PC-9 (cell line): ENCODE results near the gene CCDC12. TPM values are rescaled to one million over a fixed set of nuclear protein-coding genes. Genes with fewer than 3 reads are reported as not detected.

ENCODE experiments used
- BruUV-seq: library from RNA; stranded (reverse); fragments of 400-500 nt; replicated peaks from 2 replicates; lab custom pipeline; 2021; lab: Mats Ljungman, UMichigan
- CTCF ChIA-PET: fragments of 300-600 bp; sonication (Branson Sonifier 250); formaldehyde crosslinking; loops from one replicate; lab custom pipeline; 2022; ENCODE audit warnings: antibody characterized with exemption; lab: Charles Lee
- POLR2A ChIA-PET: fragments of 300-600 bp; sonication (Branson Sonifier 250); formaldehyde crosslinking; loops from one replicate; lab custom pipeline; 2022; ENCODE audit warnings: antibody characterized with exemption; ENCODE audit not compliant: unreplicated experiment; lab: Charles Lee
- DNase-seq, 2 experiments: peaks; one replicate each; pipeline versions ENCODE4 v3.0.0 to v3.0.0-alpha.2; 2015 to 2022; ENCODE audit warnings: mixed read lengths in 1 of 2
- H2AFZ ChIP-seq: fragments of 200-600 bp; sonication (generic); 2 replicates; pipeline ENCODE4 v1.8.1; 2017; ENCODE audit warnings: antibody characterized with exemption
- H3F3A ChIP-seq: fragments of 200-600 bp; sonication (generic); 2 replicates; pipeline ENCODE4 v1.8.1; 2017; ENCODE audit warnings: antibody characterized with exemption, mild to moderate bottlenecking, low read depth; ENCODE audit not compliant: insufficient read depth
- H3K27ac ChIP-seq: fragments of 200-600 bp; sonication (generic); 2 replicates; pipeline ENCODE4 v1.6.1; 2016; ENCODE audit warnings: mixed run types
- H3K27me3 ChIP-seq: fragments of 200-600 bp; sonication (generic); 2 replicates; pipeline ENCODE4 v1.6.1; 2016; ENCODE audit warnings: low read depth, mixed run types; ENCODE audit not compliant: insufficient read depth
- H3K36me3 ChIP-seq: fragments of 200-600 bp; sonication (generic); 2 replicates; pipeline ENCODE4 v1.6.1; 2016; ENCODE audit warnings: low read depth, mixed run types
- H3K4me1 ChIP-seq: fragments of 200-600 bp; sonication (generic); replicated peaks from 2 replicates; pipeline ENCODE4 v1.6.1; 2016; ENCODE audit warnings: mixed run types; ENCODE audit not compliant: insufficient read depth
- H3K4me2 ChIP-seq: fragments of 200-600 bp; sonication (generic); 2 replicates; pipeline ENCODE4 v1.6.1; 2017; ENCODE audit warnings: mixed run types
- H3K4me3 ChIP-seq: fragments of 200-600 bp; sonication (generic); 2 replicates; pipeline ENCODE4 v1.6.1; 2016; ENCODE audit warnings: mixed run types
- H3K79me2 ChIP-seq: fragments of 200-600 bp; sonication (generic); 2 replicates; pipeline ENCODE4 v1.6.1; 2017; ENCODE audit warnings: low read depth, mixed run types
- H3K9me2 ChIP-seq: fragments of 200-600 bp; sonication (generic); 2 replicates; pipeline ENCODE4 v1.8.1; 2017; ENCODE audit warnings: mild to moderate bottlenecking; ENCODE audit not compliant: insufficient read depth
- H3K9me3 ChIP-seq: fragments of 200-600 bp; sonication (generic); 2 replicates; pipeline ENCODE4 v1.8.1; 2016; ENCODE audit warnings: low read depth; ENCODE audit not compliant: insufficient read depth
- H4K20me1 ChIP-seq: fragments of 200-600 bp; sonication (generic); 2 replicates; pipeline ENCODE4 v1.8.1; 2017; ENCODE audit not compliant: insufficient read depth
- CTCF ChIP-seq: fragments of 200-600 bp; sonication (generic); conservative IDR thresholded peaks from 2 replicates; pipeline ENCODE4 v1.6.1; 2017; ENCODE audit warnings: mixed run types, antibody characterized with exemption, mild to moderate bottlenecking, moderate library complexity
- EZH2 ChIP-seq: fragments of 200-600 bp; sonication (generic); IDR thresholded peaks from 2 replicates; pipeline ENCODE4 v1.8.0; 2017; ENCODE audit warnings: antibody characterized with exemption, low read depth
- intact Hi-C: fragments of 100-400 bp; cut with micrococcal nuclease; formaldehyde crosslinking; loops from one replicate; pipeline ENCODE4 v1.10.0; 2022; ENCODE audit not compliant: unreplicated experiment
- total RNA-seq: library from RNA; stranded (reverse); gene quantifications from 2 replicates; pipeline ENCODE4 v1.2.3, GENCODE V29; 2021

The CCDC12 gene
- total RNA-seq, 1 experiment from 2014 or later, result 39.3 TPM

GRCh38 chr3:46893146-46893748 lies 83.3 kb downstream of the CCDC12 start:
- CTCF ChIA-PET, result no interaction called here
- DNase-seq, result no peak
- Histone ChIP-seq H3K9me2 (no peaks in the 10 kb centered on the region), H3K4me1 (0 out of 2 replicates have a peak, but pooled peaks cover 4% of the 10 kb centered on the region), H3K36me3 (no peaks in the 10 kb centered on the region), H3K27ac (no peak overlapping the region), H3K79me2 (no peaks in the 10 kb centered on the region), H3K27me3 (no peaks in the 10 kb centered on the region), H2AFZ (no peak overlapping the region), H3F3A (no peaks in the 10 kb centered on the region), H4K20me1 (no peaks in the 10 kb centered on the region), H3K4me3 (no peak overlapping the region), H3K9me3 (no peaks in the 10 kb centered on the region), H3K4me2 (no peak overlapping the region)
- TF ChIP-seq CTCF (no peak), EZH2 (no peak)
- intact Hi-C loops, result loop anchor here (2.0 kb wide), 1 partner anchor 36 kb away; no protein-coding TSS in a partner anchor
- no TSS peak for BruUV-seq
- POLR2A ChIA-PET, result no interaction called here

GRCh38 chr3:46892285-46893145 lies 84.0 kb downstream of the CCDC12 start:
- Histone ChIP-seq H3K4me1 (0 out of 2 replicates have a peak, but pooled peaks cover 4% of the 10 kb centered on the region), H3K36me3 (no peaks in the 10 kb centered on the region), H4K20me1 (no peaks in the 10 kb centered on the region), H3K79me2 (no peaks in the 10 kb centered on the region), H3K9me2 (no peaks in the 10 kb centered on the region), H3K27me3 (no peaks in the 10 kb centered on the region), H3K4me2 (peak overlapping the region; percentile 88), H3K4me3 (peak overlapping the region; percentile 60; the same call in 1 of the 2 replicates), H3K27ac (no peak overlapping the region), H3K9me3 (no peaks in the 10 kb centered on the region), H2AFZ (peak overlapping the region; percentile 66), H3F3A (no peaks in the 10 kb centered on the region)
- BruUV-seq, result no TSS peak
- intact Hi-C loops, result loop anchor here (2.0 kb wide), 1 partner anchor 36 kb away; no protein-coding TSS in a partner anchor
- ChIA-PET POLR2A (interaction anchor here (0.7 kb wide), 1 partner anchor 106 kb away, joined by 6 read pairs; no protein-coding TSS in a partner anchor), CTCF (interaction anchor here (0.5 to 0.6 kb wide), 2 partner anchors 307 to 427 kb away, joined by 3 to 5 read pairs; no protein-coding TSS in a partner anchor)
- peak; percentile 59 to 80 for DNase-seq
- TF ChIP-seq CTCF, result no peak; the same call in 1 of the 2 replicates

GRCh38 chr3:46891132-46891531 lies 85.4 kb downstream of the CCDC12 start:
- Histone ChIP-seq H3K4me1 (0 out of 2 replicates have a peak, but pooled peaks cover 4% of the 10 kb centered on the region), H3K4me3 (no peak overlapping the region), H3K79me2 (no peaks in the 10 kb centered on the region), H3K27ac (no peak overlapping the region), H3K9me3 (no peaks in the 10 kb centered on the region), H2AFZ (no peak overlapping the region), H3K27me3 (no peaks in the 10 kb centered on the region), H3F3A (no peaks in the 10 kb centered on the region), H3K9me2 (no peaks in the 10 kb centered on the region), H3K4me2 (no peak overlapping the region), H3K36me3 (no peaks in the 10 kb centered on the region), H4K20me1 (no peaks in the 10 kb centered on the region)
- BruUV-seq, result no TSS peak
- no peak for TF ChIP-seq CTCF
- no peak for TF ChIP-seq EZH2
- POLR2A ChIA-PET, result no interaction called here
- DNase-seq, result no peak
- CTCF ChIA-PET, result no interaction called here
- intact Hi-C loops, result no loop called here
